Astrocyte of the spinal cord (primary cell): ENCODE data around the gene TRMT11.

ENCODE experiments used
- DNase-seq: peaks from one replicate; pipeline ENCODE4 v3.0.0; 2011; ENCODE audit warnings: low read depth, low spot score
- H3K4me3 ChIP-seq: 2 replicates; pipeline ENCODE4 v1.5.1; 2011; ENCODE audit warnings: low read depth, mild to moderate bottlenecking, low read length, moderate library complexity
- CTCF ChIP-seq: IDR thresholded peaks from 2 replicates; pipeline ENCODE4 v1.5.1; 2012; ENCODE audit warnings: low read depth, mild to moderate bottlenecking, low read length, inconsistent platforms
- in situ Hi-C: cut with HindIII; loops from 2 replicates; pipeline ENCODE4 v1.10.0; 2017; ENCODE audit warnings: low sequenced_read_pairs

TRMT11 gene

GRCh38 chr6:126075335-126076071 is 89.2 kb downstream of the TRMT11 start:
- no peak for TF ChIP-seq CTCF
- H3K4me3 ChIP-seq, result no peak overlapping the region
- in situ Hi-C loops, result no loop called here
- no peak for DNase-seq

GRCh38 chr6:126076992-126077664 is 90.8 kb downstream of the TRMT11 start:
- no peak overlapping the region for H3K4me3 ChIP-seq
- no peak for DNase-seq
- no peak for TF ChIP-seq CTCF
- in situ Hi-C loops, result no loop called here

- H3K4me3 ChIP-seq, result no peak overlapping the region
- in situ Hi-C loops, result no loop called here
- no peak for DNase-seq
- TF ChIP-seq CTCF, result no peak
Measured at GRCh38 chr6:126077810-126078776, 91.8 kb downstream of the TRMT11 start.

GRCh38 chr6:126083875-126084274 is 97.5 kb downstream of the TRMT11 start:
- no peak overlapping the region for H3K4me3 ChIP-seq
- in situ Hi-C loops, result no loop called here
- TF ChIP-seq CTCF, result no peak
- no peak for DNase-seq

- in situ Hi-C loops, result no loop called here
- no peak for TF ChIP-seq CTCF
- H3K4me3 ChIP-seq, result no peak overlapping the region
- DNase-seq, result no peak
Measured at GRCh38 chr6:126086560-126086959, 100.2 kb downstream of the TRMT11 start.
